ENCODE measurements around the gene TRIP11. TPM values are rescaled to one million over a fixed set of nuclear protein-coding genes. Genes with fewer than 3 reads are reported as not detected.

Gene TRIP11
- total RNA-seq, 1 donor from 2014 or later, result 83.5 TPM

- no peak for DNase-seq (ENCODE audit: low spot score)
These were observed 121.5 kb downstream of the TRIP11 start for GRCh38 chr14:91918186-91918883.

Other genes starting within 250 kb of the TRIP11 start
- gene TC2N, start 172.5 kb downstream of the TRIP11 start, total RNA-seq, result 119 TPM
- 39.4 TPM for gene FBLN5, start 92.4 kb downstream of the TRIP11 start, total RNA-seq
- gene ATXN3, start 66.5 kb upstream of the TRIP11 start, total RNA-seq, result 38.6 TPM
- gene NDUFB1, start 81.6 kb upstream of the TRIP11 start, total RNA-seq, result 87.0 TPM
- 60.3 TPM for gene CPSF2, start 81.9 kb upstream of the TRIP11 start, total RNA-seq

Data from ureter (tissue), 1 donor.